Measurements from ENCODE around the gene LTBP1. TPM values are rescaled to one million over a fixed set of nuclear protein-coding genes. Genes with fewer than 3 reads are reported as not detected.

The LTBP1 gene
- total and polyA plus RNA-seq, 2 of the 13 experiments (the other 11 are each of a cell fraction or from before 2014, with no cell fraction given): 0.12 to 0.22 TPM

GRCh38 chr2:33197198-33197938 lies 250.6 kb downstream of the LTBP1 start (continued):
- no peak for TF ChIP-seq USF2 (IDR thresholded peaks at IDR 0.05; ENCODE audit: low read depth, low read length)
- no peak for TF ChIP-seq USF2 (CRISPR knock-in tag; IDR thresholded peaks at IDR 0.05; ENCODE audit: borderline replicate concordance)
- TF ChIP-seq HDAC2 (CRISPR knock-in tag; IDR thresholded peaks at IDR 0.05): peak; percentile 77
- TF ChIP-seq ZNF33A (CRISPR knock-in tag; IDR thresholded peaks at IDR 0.05; ENCODE audit: borderline replicate concordance): no peak
- TF ChIP-seq ZBTB37 (CRISPR knock-in tag; IDR thresholded peaks at IDR 0.05): no peak
- TF ChIP-seq ZNF280B (CRISPR knock-in tag; IDR thresholded peaks at IDR 0.05; ENCODE audit: borderline replicate concordance): no peak
- peak; percentile 64; the same call in 1 of the 2 replicates for TF ChIP-seq TRIM24 (CRISPR knock-in tag; IDR thresholded peaks at IDR 0.05)
- peak; percentile 39; the same call in 1 of the 2 replicates for TF ChIP-seq TFE3 (CRISPR knock-in tag; IDR thresholded peaks at IDR 0.05)
- TF ChIP-seq NFIC (IDR thresholded peaks at IDR 0.05; ENCODE audit: low read length): peak; percentile 84; the same call in 1 of the 2 replicates
- TF ChIP-seq MIXL1 (CRISPR knock-in tag; IDR thresholded peaks at IDR 0.05): peak; percentile 85
- TF ChIP-seq NR2F1 (CRISPR knock-in tag; IDR thresholded peaks at IDR 0.05): peak; percentile 15 to 32; a peak in 1 of 4 replicates
- TF ChIP-seq ELF1 (CRISPR knock-in tag; IDR thresholded peaks at IDR 0.05): peak; percentile 67
- no peak for TF ChIP-seq RARG (CRISPR knock-in tag; IDR thresholded peaks at IDR 0.05; ENCODE audit: low read depth)
- TF ChIP-seq SMAD3 (CRISPR knock-in tag; IDR thresholded peaks at IDR 0.05): peak; percentile 84; the same call in 1 of the 2 replicates
- TF ChIP-seq PHF5A (CRISPR knock-in tag; IDR thresholded peaks at IDR 0.05; ENCODE audit: low read depth, unreplicated experiment): no peak
- TF ChIP-seq FOSL2 (CRISPR knock-in tag; IDR thresholded peaks at IDR 0.05): peak; percentile 52
- TF ChIP-seq ZNF264 (CRISPR knock-in tag; IDR thresholded peaks at IDR 0.05): peak; percentile 67; the same call in 1 of the 2 replicates
- TF ChIP-seq U2AF2 (IDR thresholded peaks at IDR 0.05; ENCODE audit: low read depth, low read length): no peak
- no peak for TF ChIP-seq REXO4 (CRISPR knock-in tag; IDR thresholded peaks at IDR 0.05; ENCODE audit: borderline replicate concordance)
- no peak for TF ChIP-seq ZFP82 (CRISPR knock-in tag; IDR thresholded peaks at IDR 0.05; ENCODE audit: borderline replicate concordance)
- peak; percentile 73; the same call in 1 of the 2 replicates for TF ChIP-seq GFI1 (CRISPR knock-in tag; IDR thresholded peaks at IDR 0.05; ENCODE audit: borderline replicate concordance)
- TF ChIP-seq ZFX (CRISPR knock-in tag; IDR thresholded peaks at IDR 0.05; ENCODE audit: low read depth): 0 out of 2 replicates have a peak, but pooled peaks have one; percentile 25
- no peak for TF ChIP-seq ZFP41 (CRISPR knock-in tag; IDR thresholded peaks at IDR 0.05; ENCODE audit: borderline replicate concordance)

Measured in HepG2 (cell line).